Activated CD8-positive, alpha-beta memory T cell treated with anti-CD3 and anti-CD28 coated beads for 36 hours (primary cell): Measurements from ENCODE around the gene KNG1. TPM values are rescaled to one million over a fixed set of nuclear protein-coding genes. Genes with fewer than 3 reads are reported as not detected.

Experiments used
- CTCF ChIA-PET: fragments of 350-600 bp; sonication (Branson Sonifier 250); formaldehyde crosslinking; loops from one replicate; lab custom pipeline; 2021; ENCODE audit warnings: antibody characterized with exemption; lab: Charles Lee
- POLR2A ChIA-PET: fragments of 350-600 bp; sonication (Branson Sonifier 250); formaldehyde crosslinking; loops from one replicate; lab custom pipeline; 2021; ENCODE audit warnings: antibody characterized with exemption; lab: Charles Lee
- total RNA-seq, 2 experiments: library from RNA; stranded (reverse); gene quantifications; one replicate each; pipeline ENCODE4 v1.2.3, GENCODE V29; 2021

KNG1 gene
- total RNA-seq, 2 experiments from 2014 or later = not detected

- ChIA-PET CTCF (interaction anchor here (1.1 kb wide), 1 partner anchor 16 kb away, joined by 3 read pairs; no protein-coding TSS in a partner anchor), POLR2A (interaction anchor here (1.4 to 1.9 kb wide), 5 partner anchors 10 to 856 kb away, joined by 3 to 5 read pairs (median 4); partner anchors contain the start of genes DNAJB11 and TBCCD1)
Observed at GRCh38 chr3:186788482-186789370, 71.6 kb downstream of the KNG1 start.

DNA sequence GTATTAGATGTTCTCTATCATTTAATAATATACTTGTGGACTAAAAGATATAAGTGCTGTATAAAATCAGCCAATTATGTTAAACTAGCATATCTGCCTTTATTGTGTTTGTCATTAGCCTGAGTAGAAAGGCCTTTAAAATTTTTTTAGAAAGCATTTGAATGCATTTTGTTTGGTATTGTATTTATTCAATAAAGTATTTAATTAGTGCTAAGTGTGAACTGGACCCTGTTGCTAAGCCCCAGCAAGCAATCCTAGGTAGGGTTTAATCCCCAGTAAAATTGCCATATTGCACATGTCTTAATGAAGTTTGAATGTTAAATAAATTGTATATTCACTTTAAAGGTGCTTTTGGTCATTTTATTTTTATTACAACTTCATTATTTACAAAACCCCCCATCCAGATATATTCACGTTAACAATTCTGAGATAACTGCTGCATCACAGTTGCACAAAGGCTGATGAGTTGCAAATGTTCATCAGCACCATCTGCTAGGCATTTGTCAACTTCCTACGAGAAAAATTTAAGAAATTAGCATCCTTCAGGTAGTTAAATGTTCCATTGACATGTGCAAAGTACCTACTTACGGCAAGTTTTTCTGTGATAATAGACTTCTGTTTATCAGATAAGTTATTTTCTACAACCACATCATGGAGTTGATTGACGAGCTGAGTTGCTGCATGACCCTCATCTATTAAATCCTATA, 72.5 kb downstream of the KNG1 start:
- ChIA-PET CTCF (no interaction called here), POLR2A (interaction anchor here (0.7 to 1.9 kb wide), 7 partner anchors 9 to 222 kb away, joined by 3 to 7 read pairs (median 4); partner anchors contain the start of genes RFC4 and TBCCD1)

- ChIA-PET POLR2A (interaction anchor here (0.7 to 1.5 kb wide), 6 partner anchors 10 to 223 kb away, joined by 3 to 7 read pairs (median 4); partner anchors contain the start of genes RFC4 and TBCCD1), CTCF (no interaction called here)
Observed at GRCh38 chr3:186790261-186790981, 73.3 kb downstream of the KNG1 start.

Other genes with a start within 250 kb of the KNG1 start
- 1 to 10 TPM; 2.3 to 2.4 TPM for gene CRYGS, start 173.0 kb upstream of the KNG1 start, total RNA-seq
- 10 to 100 TPM; 15.8 to 15.9 TPM for gene TBCCD1, start 150.0 kb upstream of the KNG1 start, total RNA-seq
- gene DNAJB11, start 146.6 kb upstream of the KNG1 start, total RNA-seq = 10 to 100 TPM; 58.7 to 60.3 TPM
- gene AHSG, start 104.3 kb upstream of the KNG1 start, total RNA-seq = not detected
- not detected for gene FETUB, start 77.0 kb upstream of the KNG1 start, total RNA-seq
- not detected for gene HRG, start 51.3 kb upstream of the KNG1 start, total RNA-seq
- 100 to 1,000 TPM; 477 to 501 TPM for gene EIF4A2, start 66.2 kb downstream of the KNG1 start, total RNA-seq
- gene RFC4, start 89.1 kb downstream of the KNG1 start, total RNA-seq = 100 to 1,000 TPM; 115 to 120 TPM
- gene ADIPOQ, start 125.4 kb downstream of the KNG1 start, total RNA-seq = not detected
- 100 to 1,000 TPM; 101 to 104 TPM for gene ST6GAL1, start 213.2 kb downstream of the KNG1 start, total RNA-seq